NOMO-1 (cell line): ENCODE data around the gene LOXL3.
A peak's percentile ranks its signal among the peaks of the same experiment; 100 is the strongest.

Experiments
- DNase-seq, 2 experiments: peaks; one replicate each; lab custom pipeline; 2025; ENCODE audit not compliant: unreplicated experiment in 2 of 2; lab: John Stamatoyannopoulos, UW

Gene LOXL3

GRCh38 chr2:74552914-74553811 is 579 bp downstream of the LOXL3 start:
- no peak for DNase-seq

- no peak for DNase-seq
These were observed 1.5 kb downstream of the LOXL3 start for GRCh38 chr2:74551942-74552913.

- DNase-seq, result no peak
These were observed 2.2 kb downstream of the LOXL3 start for GRCh38 chr2:74551530-74551929.

- DNase-seq, result no peak
These were observed 3.5 kb downstream of the LOXL3 start for GRCh38 chr2:74550231-74550630.

- DNase-seq, result peak; percentile 33 to 37
These were observed 4.6 kb downstream of the LOXL3 start for GRCh38 chr2:74548900-74549826.

GRCh38 chr2:74548285-74548899 is 5.3 kb downstream of the LOXL3 start:
- no peak for DNase-seq

- no peak for DNase-seq
These were observed 7.7 kb downstream of the LOXL3 start for GRCh38 chr2:74546004-74546403.

- no peak for DNase-seq
These were observed 9.1 kb downstream of the LOXL3 start for GRCh38 chr2:74544634-74545033.

- DNase-seq, result no peak
These were observed 10.8 kb downstream of the LOXL3 start for GRCh38 chr2:74542978-74543377.

GRCh38 chr2:74540291-74540690 is 13.5 kb downstream of the LOXL3 start:
- DNase-seq, result no peak

- no peak for DNase-seq
These were observed 14.8 kb downstream of the LOXL3 start for GRCh38 chr2:74538881-74539339.

GRCh38 chr2:74537140-74537539 is 16.6 kb downstream of the LOXL3 start:
- DNase-seq, result no peak

- DNase-seq, result no peak
These were observed 17.4 kb downstream of the LOXL3 start for GRCh38 chr2:74536166-74536950.

- DNase-seq, result no peak
These were observed 18.2 kb downstream of the LOXL3 start for GRCh38 chr2:74535440-74535965.

GRCh38 chr2:74534411-74534810 is 19.3 kb downstream of the LOXL3 start:
- DNase-seq, result no peak

GRCh38 chr2:74533464-74533863 is 20.3 kb downstream of the LOXL3 start:
- no peak for DNase-seq

GRCh38 chr2:74532222-74532621 is 21.5 kb downstream of the LOXL3 start:
- peak in 1 of 2 experiments; percentile 46 for DNase-seq

- no peak for DNase-seq
These were observed 22.1 kb downstream of the LOXL3 start for GRCh38 chr2:74531666-74532065.
